IPS-18a (cell line): ENCODE measurements around the gene PLCG2.
A peak's percentile ranks its signal among the peaks of the same experiment; 100 is the strongest.
"Not testable (repeated sequence)": the region's sequence is repeated elsewhere in the genome, so short reads cannot be mapped to it uniquely, and the experiment has no call there.

ENCODE experiments used
- H3K27ac ChIP-seq: one replicate; pipeline ENCODE4 v1.5.1; 2013; ENCODE audit warnings: low read length
- H3K27me3 ChIP-seq: one replicate; pipeline ENCODE4 v1.6.1; 2013; ENCODE audit warnings: mild to moderate bottlenecking, low read length; ENCODE audit not compliant: control insufficient read depth, insufficient read depth
- H3K36me3 ChIP-seq: one replicate; pipeline ENCODE4 v1.6.1; 2013; ENCODE audit warnings: low read depth, low read length; ENCODE audit not compliant: control insufficient read depth
- H3K4me1 ChIP-seq: one replicate; pipeline ENCODE4 v1.6.1; 2013; ENCODE audit warnings: low read depth, low read length; ENCODE audit not compliant: control insufficient read depth
- H3K4me3 ChIP-seq: one replicate; pipeline ENCODE4 v1.5.1; 2013; ENCODE audit warnings: low read length
- H3K9ac ChIP-seq: one replicate; pipeline ENCODE4 v1.6.1; 2013; ENCODE audit warnings: mild to moderate bottlenecking, low read length, moderate library complexity
- H3K9me3 ChIP-seq: one replicate; pipeline ENCODE4 v1.6.1; 2013; ENCODE audit warnings: low read depth, low read length; ENCODE audit not compliant: control insufficient read depth

PLCG2 gene

GRCh38 chr16:81756615-81757356, 22.3 kb upstream of the PLCG2 start:
- H3K9ac ChIP-seq = no peak overlapping the region
- no peaks in the 10 kb centered on the region for H3K36me3 ChIP-seq
- no peaks in the 10 kb centered on the region for H3K27me3 ChIP-seq
- H3K4me3 ChIP-seq = no peak overlapping the region
- no peak overlapping the region for H3K27ac ChIP-seq
- no peaks in the 10 kb centered on the region for H3K9me3 ChIP-seq
- no peaks in the 10 kb centered on the region for H3K4me1 ChIP-seq

- no peaks in the 10 kb centered on the region for H3K4me1 ChIP-seq
- H3K4me3 ChIP-seq = no peak overlapping the region
- H3K9ac ChIP-seq = no peak overlapping the region
- no peaks in the 10 kb centered on the region for H3K36me3 ChIP-seq
- no peak overlapping the region for H3K27ac ChIP-seq
- H3K27me3 ChIP-seq = no peaks in the 10 kb centered on the region
- no peaks in the 10 kb centered on the region for H3K9me3 ChIP-seq
These were observed 20.7 kb upstream of the PLCG2 start for GRCh38 chr16:81758376-81758775.

- H3K27me3 ChIP-seq, H3K4me3 ChIP-seq, H3K27ac ChIP-seq, H3K36me3 ChIP-seq, H3K9me3 ChIP-seq, H3K9ac ChIP-seq, H3K4me1 ChIP-seq: not testable (repeated sequence)
These were observed 16.8 kb upstream of the PLCG2 start for GRCh38 chr16:81762322-81762721.

- Histone ChIP-seq H3K9me3 (no peaks in the 10 kb centered on the region), H3K36me3 (no peaks in the 10 kb centered on the region), H3K9ac (no peak overlapping the region), H3K4me1 (no peaks in the 10 kb centered on the region), H3K27ac (no peak overlapping the region), H3K4me3 (no peak overlapping the region), H3K27me3 (no peaks in the 10 kb centered on the region)
These were observed 13.8 kb upstream of the PLCG2 start for GRCh38 chr16:81765111-81765919.

- H3K9me3 ChIP-seq = no peaks in the 10 kb centered on the region
- no peak overlapping the region for H3K9ac ChIP-seq
- no peaks in the 10 kb centered on the region for H3K36me3 ChIP-seq
- no peak overlapping the region for H3K27ac ChIP-seq
- no peak overlapping the region for H3K4me3 ChIP-seq
- H3K27me3 ChIP-seq = no peaks in the 10 kb centered on the region
- no peaks in the 10 kb centered on the region for H3K4me1 ChIP-seq
These were observed 13.1 kb upstream of the PLCG2 start for GRCh38 chr16:81765969-81766368.

- Histone ChIP-seq H3K9me3 (no peaks in the 10 kb centered on the region), H3K36me3 (no peaks in the 10 kb centered on the region), H3K9ac (no peak overlapping the region), H3K4me3 (no peak overlapping the region), H3K4me1 (no peaks in the 10 kb centered on the region), H3K27ac (no peak overlapping the region), H3K27me3 (no peaks in the 10 kb centered on the region)
These were observed 11.0 kb upstream of the PLCG2 start for GRCh38 chr16:81767987-81768592.

- Histone ChIP-seq H3K27ac (no peak overlapping the region), H3K4me3 (no peak overlapping the region), H3K9me3 (no peaks in the 10 kb centered on the region), H3K9ac (no peak overlapping the region), H3K27me3 (no peaks in the 10 kb centered on the region), H3K4me1 (no peaks in the 10 kb centered on the region), H3K36me3 (no peaks in the 10 kb centered on the region)
These were observed 9.1 kb upstream of the PLCG2 start for GRCh38 chr16:81770008-81770407.

GRCh38 chr16:81774348-81774747, 4.7 kb upstream of the PLCG2 start:
- Histone ChIP-seq H3K4me1 (no peaks in the 10 kb centered on the region), H3K27me3 (peaks cover 14% of the 10 kb centered on the region), H3K36me3 (no peaks in the 10 kb centered on the region), H3K27ac (no peak overlapping the region), H3K9ac (no peak overlapping the region), H3K4me3 (no peak overlapping the region), H3K9me3 (no peaks in the 10 kb centered on the region)

- H3K27ac ChIP-seq = no peak overlapping the region
These were observed 3.5 kb upstream of the PLCG2 start for GRCh38 chr16:81775570-81775969.

GRCh38 chr16:81778231-81778630, 860 bp upstream of the PLCG2 start:
- peaks cover 48% of the 10 kb centered on the region for H3K27me3 ChIP-seq
- no peak overlapping the region for H3K9ac ChIP-seq
- no peaks in the 10 kb centered on the region for H3K4me1 ChIP-seq
- H3K27ac ChIP-seq = no peak overlapping the region
- H3K4me3 ChIP-seq = peak overlapping the region; percentile 62
- H3K36me3 ChIP-seq = no peaks in the 10 kb centered on the region
- H3K9me3 ChIP-seq = no peaks in the 10 kb centered on the region

More at GRCh38 chr16:81775570-81775969, 3.5 kb upstream of the PLCG2 start:
- no peak overlapping the region for H3K9ac ChIP-seq
- H3K4me1 ChIP-seq = no peaks in the 10 kb centered on the region
- peaks cover 26% of the 10 kb centered on the region for H3K27me3 ChIP-seq
- no peaks in the 10 kb centered on the region for H3K9me3 ChIP-seq
- H3K36me3 ChIP-seq = no peaks in the 10 kb centered on the region
- H3K4me3 ChIP-seq = no peak overlapping the region

GRCh38 chr16:81779536-81780320, 637 bp downstream of the PLCG2 start:
- peaks cover 48% of the 10 kb centered on the region for H3K27me3 ChIP-seq
- no peaks in the 10 kb centered on the region for H3K36me3 ChIP-seq
- peaks cover 3% of the 10 kb centered on the region for H3K4me1 ChIP-seq
- H3K27ac ChIP-seq = no peak overlapping the region
- H3K4me3 ChIP-seq = peak overlapping the region; percentile 47
- no peaks in the 10 kb centered on the region for H3K9me3 ChIP-seq
- no peak overlapping the region for H3K9ac ChIP-seq
